WTC11 (cell line): ENCODE results near the gene FAM53A. TPM values are rescaled to one million over a fixed set of nuclear protein-coding genes. Genes with fewer than 3 reads are reported as not detected.

Experiments
- ATAC-seq: fragments of 200-7000 bp; cut with Tn5 transposase; 2 replicates; pipeline ENCODE4 v1.10.0; 2021; ENCODE audit warnings: mild to moderate bottlenecking, moderate library complexity
- CTCF ChIA-PET: fragments of 300-600 bp; sonication (Branson Sonifier 250); formaldehyde crosslinking; loops from one replicate; lab custom pipeline; 2021; ENCODE audit warnings: antibody characterized with exemption; lab: Charles Lee
- POLR2A ChIA-PET: fragments of 350-600 bp; sonication (Branson Sonifier 250); formaldehyde crosslinking; loops from one replicate; lab custom pipeline; 2021; ENCODE audit warnings: antibody characterized with exemption; lab: Charles Lee
- DNase-seq: peaks from one replicate; pipeline ENCODE4 v3.0.0; 2021; ENCODE audit warnings: low spot score
- H3K27ac Mint-ChIP-seq: 2 replicates; pipeline ENCODE4 v1.8.0; 2021; ENCODE audit warnings: mixed read lengths
- H3K27me3 Mint-ChIP-seq: 2 replicates; pipeline ENCODE4 v1.8.0; 2021; ENCODE audit warnings: low read depth, mild to moderate bottlenecking, moderate library complexity, mixed read lengths
- H3K36me3 Mint-ChIP-seq: 2 replicates; pipeline ENCODE4 v1.8.0; 2021; ENCODE audit warnings: mixed read lengths
- H3K4me1 Mint-ChIP-seq: 2 replicates; pipeline ENCODE4 v1.8.0; 2022; ENCODE audit warnings: mixed read lengths
- H3K4me3 Mint-ChIP-seq: 2 replicates; pipeline ENCODE4 v1.8.0; 2021; ENCODE audit warnings: mild to moderate bottlenecking, moderate library complexity, mixed read lengths
- H3K9me3 Mint-ChIP-seq: 2 replicates; pipeline ENCODE4 v1.8.0; 2021; ENCODE audit warnings: mixed read lengths
- AR ChIP-seq: fragments of 250-450 bp; sonication (Bioruptor Pico); IDR thresholded peaks from 2 replicates; pipeline ENCODE4 v1.9.0; 2021; ENCODE audit warnings: mild to moderate bottlenecking
- ATF6 ChIP-seq: sonication (generic); formaldehyde crosslinking; IDR thresholded peaks from 2 replicates; pipeline ENCODE4 v1.8.1; 2023; ENCODE audit warnings: mild to moderate bottlenecking, missing genetic modification reagents
- ELF4 ChIP-seq: sonication (generic); formaldehyde crosslinking; IDR thresholded peaks from 2 replicates; pipeline ENCODE4 v1.8.1; 2022; ENCODE audit warnings: low read depth, mild to moderate bottlenecking, moderate library complexity, missing genetic modification reagents
- ESRRA ChIP-seq: sonication (generic); formaldehyde crosslinking; IDR thresholded peaks from 2 replicates; pipeline ENCODE4 v1.8.1; 2022; ENCODE audit warnings: mild to moderate bottlenecking, missing genetic modification reagents, borderline replicate concordance
- ETV6 ChIP-seq: sonication (generic); formaldehyde crosslinking; IDR thresholded peaks from 2 replicates; pipeline ENCODE4 v1.8.1; 2022; ENCODE audit warnings: mild to moderate bottlenecking, missing genetic modification reagents
- GRHL2 ChIP-seq: fragments of 250-450 bp; sonication (Bioruptor Pico); IDR thresholded peaks from 2 replicates; pipeline ENCODE4 v1.8.0; 2022; ENCODE audit warnings: mild to moderate bottlenecking, moderate library complexity; ENCODE audit not compliant: insufficient replicate concordance, severe bottlenecking
- NFE2L1 ChIP-seq: sonication (generic); formaldehyde crosslinking; IDR thresholded peaks from 2 replicates; pipeline ENCODE4 v1.8.1; 2023; ENCODE audit warnings: missing genetic modification reagents
- SMAD4 ChIP-seq: sonication (generic); formaldehyde crosslinking; IDR thresholded peaks from 2 replicates; pipeline ENCODE4 v1.8.0; 2022; ENCODE audit warnings: mild to moderate bottlenecking, missing genetic modification reagents
- SOX15 ChIP-seq: fragments of 250-450 bp; sonication (Bioruptor Pico); IDR thresholded peaks from 2 replicates; pipeline ENCODE4 v1.9.0; 2021; ENCODE audit warnings: mild to moderate bottlenecking
- SP1 ChIP-seq: sonication (generic); formaldehyde crosslinking; conservative IDR thresholded peaks from 2 replicates; pipeline ENCODE4 v1.8.1; 2022; ENCODE audit warnings: missing genetic modification reagents
- TP53 ChIP-seq: sonication (generic); formaldehyde crosslinking; IDR thresholded peaks from 2 replicates; pipeline ENCODE4 v1.8.1; 2023; ENCODE audit warnings: mild to moderate bottlenecking, missing genetic modification reagents
- ZNF263 ChIP-seq: sonication (generic); formaldehyde crosslinking; IDR thresholded peaks from 2 replicates; pipeline ENCODE4 v1.8.1; 2022; ENCODE audit warnings: low read depth, mild to moderate bottlenecking, moderate library complexity, missing genetic modification reagents
- total RNA-seq: library from RNA; stranded (reverse); gene quantifications from 3 replicates; pipeline ENCODE4 v1.2.3, GENCODE V29; 2021
- TF ChIP-seq, protein P1 (sequence below): sonication (generic); formaldehyde crosslinking; IDR thresholded peaks from 2 replicates; pipeline ENCODE4 v1.8.0; 2022; ENCODE audit warnings: mild to moderate bottlenecking, missing genetic modification reagents
- TF ChIP-seq, protein P2 (sequence below): sonication (generic); formaldehyde crosslinking; IDR thresholded peaks from 2 replicates; pipeline ENCODE4 v1.8.1; 2022; ENCODE audit warnings: low read depth, missing genetic modification reagents, borderline replicate concordance
- TF ChIP-seq, protein P3 (sequence below): sonication (generic); formaldehyde crosslinking; IDR thresholded peaks from 2 replicates; pipeline ENCODE4 v1.8.1; 2023; ENCODE audit warnings: mild to moderate bottlenecking, moderate library complexity, missing genetic modification reagents
- TF ChIP-seq, protein P4 (sequence below): sonication (generic); formaldehyde crosslinking; IDR thresholded peaks from 2 replicates; pipeline ENCODE4 v1.8.0; 2022; ENCODE audit warnings: missing genetic modification reagents

The FAM53A gene
- total RNA-seq, 1 experiment from 2014 or later, result 2.9 TPM

GRCh38 chr4:1601852-1602654, 82.1 kb downstream of the FAM53A start:
- H3K9me3 Mint-ChIP-seq, result no peaks in the 10 kb centered on the region
- H3K27me3 Mint-ChIP-seq, result no peaks in the 10 kb centered on the region
- no peak overlapping the region for H3K4me3 Mint-ChIP-seq
- TF ChIP-seq, protein P1, sequence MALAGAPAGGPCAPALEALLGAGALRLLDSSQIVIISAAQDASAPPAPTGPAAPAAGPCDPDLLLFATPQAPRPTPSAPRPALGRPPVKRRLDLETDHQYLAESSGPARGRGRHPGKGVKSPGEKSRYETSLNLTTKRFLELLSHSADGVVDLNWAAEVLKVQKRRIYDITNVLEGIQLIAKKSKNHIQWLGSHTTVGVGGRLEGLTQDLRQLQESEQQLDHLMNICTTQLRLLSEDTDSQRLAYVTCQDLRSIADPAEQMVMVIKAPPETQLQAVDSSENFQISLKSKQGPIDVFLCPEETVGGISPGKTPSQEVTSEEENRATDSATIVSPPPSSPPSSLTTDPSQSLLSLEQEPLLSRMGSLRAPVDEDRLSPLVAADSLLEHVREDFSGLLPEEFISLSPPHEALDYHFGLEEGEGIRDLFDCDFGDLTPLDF, result no peak
- TF ChIP-seq, protein P2, sequence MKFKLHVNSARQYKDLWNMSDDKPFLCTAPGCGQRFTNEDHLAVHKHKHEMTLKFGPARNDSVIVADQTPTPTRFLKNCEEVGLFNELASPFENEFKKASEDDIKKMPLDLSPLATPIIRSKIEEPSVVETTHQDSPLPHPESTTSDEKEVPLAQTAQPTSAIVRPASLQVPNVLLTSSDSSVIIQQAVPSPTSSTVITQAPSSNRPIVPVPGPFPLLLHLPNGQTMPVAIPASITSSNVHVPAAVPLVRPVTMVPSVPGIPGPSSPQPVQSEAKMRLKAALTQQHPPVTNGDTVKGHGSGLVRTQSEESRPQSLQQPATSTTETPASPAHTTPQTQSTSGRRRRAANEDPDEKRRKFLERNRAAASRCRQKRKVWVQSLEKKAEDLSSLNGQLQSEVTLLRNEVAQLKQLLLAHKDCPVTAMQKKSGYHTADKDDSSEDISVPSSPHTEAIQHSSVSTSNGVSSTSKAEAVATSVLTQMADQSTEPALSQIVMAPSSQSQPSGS (CRISPR knock-in tag), result no peak
- TF ChIP-seq NFE2L1 (CRISPR knock-in tag) (no peak), SOX15 (CRISPR knock-in tag) (no peak), AR (CRISPR knock-in tag) (no peak), ESRRA (CRISPR knock-in tag) (no peak), SMAD4 (CRISPR knock-in tag) (no peak), ZNF263 (no peak), ETV6 (CRISPR knock-in tag) (no peak), ELF4 (CRISPR knock-in tag) (no peak)
- TF ChIP-seq, protein P3, sequence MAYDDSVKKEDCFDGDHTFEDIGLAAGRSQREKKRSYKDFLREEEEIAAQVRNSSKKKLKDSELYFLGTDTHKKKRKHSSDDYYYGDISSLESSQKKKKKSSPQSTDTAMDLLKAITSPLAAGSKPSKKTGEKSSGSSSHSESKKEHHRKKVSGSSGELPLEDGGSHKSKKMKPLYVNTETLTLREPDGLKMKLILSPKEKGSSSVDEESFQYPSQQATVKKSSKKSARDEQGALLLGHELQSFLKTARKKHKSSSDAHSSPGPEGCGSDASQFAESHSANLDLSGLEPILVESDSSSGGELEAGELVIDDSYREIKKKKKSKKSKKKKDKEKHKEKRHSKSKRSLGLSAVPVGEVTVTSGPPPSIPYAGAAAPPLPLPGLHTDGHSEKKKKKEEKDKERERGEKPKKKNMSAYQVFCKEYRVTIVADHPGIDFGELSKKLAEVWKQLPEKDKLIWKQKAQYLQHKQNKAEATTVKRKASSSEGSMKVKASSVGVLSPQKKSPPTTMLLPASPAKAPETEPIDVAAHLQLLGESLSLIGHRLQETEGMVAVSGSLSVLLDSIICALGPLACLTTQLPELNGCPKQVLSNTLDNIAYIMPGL, result no peak
- TF ChIP-seq, protein P4, sequence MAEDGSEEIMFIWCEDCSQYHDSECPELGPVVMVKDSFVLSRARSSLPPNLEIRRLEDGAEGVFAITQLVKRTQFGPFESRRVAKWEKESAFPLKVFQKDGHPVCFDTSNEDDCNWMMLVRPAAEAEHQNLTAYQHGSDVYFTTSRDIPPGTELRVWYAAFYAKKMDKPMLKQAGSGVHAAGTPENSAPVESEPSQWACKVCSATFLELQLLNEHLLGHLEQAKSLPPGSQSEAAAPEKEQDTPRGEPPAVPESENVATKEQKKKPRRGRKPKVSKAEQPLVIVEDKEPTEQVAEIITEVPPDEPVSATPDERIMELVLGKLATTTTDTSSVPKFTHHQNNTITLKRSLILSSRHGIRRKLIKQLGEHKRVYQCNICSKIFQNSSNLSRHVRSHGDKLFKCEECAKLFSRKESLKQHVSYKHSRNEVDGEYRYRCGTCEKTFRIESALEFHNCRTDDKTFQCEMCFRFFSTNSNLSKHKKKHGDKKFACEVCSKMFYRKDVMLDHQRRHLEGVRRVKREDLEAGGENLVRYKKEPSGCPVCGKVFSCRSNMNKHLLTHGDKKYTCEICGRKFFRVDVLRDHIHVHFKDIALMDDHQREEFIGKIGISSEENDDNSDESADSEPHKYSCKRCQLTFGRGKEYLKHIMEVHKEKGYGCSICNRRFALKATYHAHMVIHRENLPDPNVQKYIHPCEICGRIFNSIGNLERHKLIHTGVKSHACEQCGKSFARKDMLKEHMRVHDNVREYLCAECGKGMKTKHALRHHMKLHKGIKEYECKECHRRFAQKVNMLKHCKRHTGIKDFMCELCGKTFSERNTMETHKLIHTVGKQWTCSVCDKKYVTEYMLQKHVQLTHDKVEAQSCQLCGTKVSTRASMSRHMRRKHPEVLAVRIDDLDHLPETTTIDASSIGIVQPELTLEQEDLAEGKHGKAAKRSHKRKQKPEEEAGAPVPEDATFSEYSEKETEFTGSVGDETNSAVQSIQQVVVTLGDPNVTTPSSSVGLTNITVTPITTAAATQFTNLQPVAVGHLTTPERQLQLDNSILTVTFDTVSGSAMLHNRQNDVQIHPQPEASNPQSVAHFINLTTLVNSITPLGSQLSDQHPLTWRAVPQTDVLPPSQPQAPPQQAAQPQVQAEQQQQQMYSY (CRISPR knock-in tag), result no peak
- peaks cover 4% of the 10 kb centered on the region; the same call in 1 of the 2 replicates for H3K4me1 Mint-ChIP-seq
- CTCF ChIA-PET, result interaction anchor here (0.6 kb wide), 1 partner anchor 294 kb away, joined by 3 read pairs; no protein-coding TSS in a partner anchor
- ATAC-seq (no peak), DNase-seq (no peak)
- no peaks in the 10 kb centered on the region for H3K36me3 Mint-ChIP-seq
- H3K27ac Mint-ChIP-seq, result no peak overlapping the region
- POLR2A ChIA-PET, result interaction anchor here (0.5 kb wide), 1 partner anchor 121 kb away, joined by 3 read pairs; no protein-coding TSS in a partner anchor

DNA sequence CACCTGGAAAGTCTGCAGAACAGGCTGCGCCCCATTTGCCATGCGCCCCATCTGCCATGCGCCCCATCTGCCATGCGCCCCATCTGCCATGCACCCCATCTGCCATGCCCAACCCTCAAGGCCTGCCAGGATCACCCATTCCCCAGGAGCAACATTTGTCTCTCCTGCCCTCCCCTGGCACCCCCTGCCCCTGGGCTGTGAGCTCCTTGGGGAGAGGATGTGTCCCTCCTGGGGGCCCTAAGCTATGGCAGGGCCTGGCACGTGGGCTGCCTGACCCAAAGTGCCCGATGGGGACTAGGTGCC, 82.6 kb downstream of the FAM53A start:
- ChIA-PET CTCF (interaction anchor here (0.6 to 2.2 kb wide), 2 partner anchors 28 to 294 kb away, joined by 3 to 7 read pairs; no protein-coding TSS in a partner anchor), POLR2A (no interaction called here)
- no peaks in the 10 kb centered on the region for H3K27me3 Mint-ChIP-seq
- H3K9me3 Mint-ChIP-seq, result no peaks in the 10 kb centered on the region
- ATAC-seq (no peak), DNase-seq (no peak)
- no peaks in the 10 kb centered on the region for H3K36me3 Mint-ChIP-seq
- peaks cover 4% of the 10 kb centered on the region; the same call in 1 of the 2 replicates for H3K4me1 Mint-ChIP-seq
- H3K4me3 Mint-ChIP-seq, result no peak overlapping the region
- no peak overlapping the region for H3K27ac Mint-ChIP-seq
- no peak for TF ChIP-seq ATF6 (CRISPR knock-in tag)
- TF ChIP-seq TP53 (CRISPR knock-in tag), result no peak
- TF ChIP-seq, protein P4 (CRISPR knock-in tag), result no peak
- no peak for TF ChIP-seq GRHL2
- TF ChIP-seq SP1 (CRISPR knock-in tag), result no peak
